Spleen (tissue), 7 donors: ENCODE data around the gene AP2S1.

Experiments
- CTCF ChIP-seq, 11 experiments: fragments of 200-600 bp in 7 of 11; fragments of 450-650 bp in 4 of 11; sonication (generic) in 4 of 11; IDR thresholded peaks in 8 of 11; conservative IDR thresholded peaks in 3 of 11; 1 replicate in 7 of 11; 2 replicates in 4 of 11; pipeline versions ENCODE4 v1.4.0 to v1.8.0; 2016 to 2021; ENCODE audit warnings: antibody characterized with exemption in 11 of 11, inconsistent platforms in 4 of 11, mild to moderate bottlenecking in 1 of 11
- POLR2A ChIP-seq, 3 donors: fragments of 450-650 bp; IDR thresholded peaks; one replicate each; pipeline ENCODE4 v1.5.1; 2017; ENCODE audit warnings: antibody characterized with exemption in 3 of 3, mild to moderate bottlenecking in 1 of 3
- POLR2AphosphoS5 ChIP-seq, 3 donors: sonication (generic); formaldehyde crosslinking; IDR thresholded peaks; one replicate each; pipeline ENCODE4 v1.5.1; 2017; ENCODE audit warnings: antibody characterized with exemption in 3 of 3
- donor health status: DM: no; HTN: no; CAD: no; lungs with moderate emphysema.
- donor health status: DM: no; HTN: no; CAD: no.
- donor health status: DM: no; HTN: no; CAD: no.

- no peak for TF ChIP-seq CTCF (IDR thresholded peaks at IDR 0.05 in 8 of 11, conservative IDR thresholded peaks at IDR 0.05 in 3 of 11)
- no peak for TF ChIP-seq POLR2A (IDR thresholded peaks at IDR 0.05)
- no peak for TF ChIP-seq POLR2AphosphoS5 (IDR thresholded peaks at IDR 0.05)
Observed at GRCh38 chr19:46898731-46899130, 48.1 kb upstream of the AP2S1 start.
